Smooth muscle cell (in vitro differentiated cells): ENCODE measurements around the gene ARPC4. TPM values are rescaled to one million over a fixed set of nuclear protein-coding genes. Genes with fewer than 3 reads are reported as not detected.
A peak's percentile ranks its signal among the peaks of the same experiment; 100 is the strongest.

Experiments
- DNase-seq: peaks from one replicate; lab custom pipeline; 2025; ENCODE audit not compliant: unreplicated experiment; lab: John Stamatoyannopoulos, UW
- H2AFZ ChIP-seq: fragments of 200-600 bp; sonication (generic); 2 replicates; pipeline ENCODE4 v1.6.0; 2016; ENCODE audit warnings: antibody characterized with exemption, low read depth, mild to moderate bottlenecking
- H3F3A ChIP-seq: fragments of 200-600 bp; sonication (generic); 2 replicates; pipeline ENCODE4 v1.6.0; 2017; ENCODE audit warnings: antibody characterized with exemption, low read depth
- H3K27ac ChIP-seq: fragments of 200-600 bp; sonication (generic); 2 replicates; pipeline ENCODE4 v1.5.1; 2016; ENCODE audit warnings: low read depth, mild to moderate bottlenecking
- H3K27me3 ChIP-seq: fragments of 200-600 bp; sonication (generic); 2 replicates; pipeline ENCODE4 v1.6.1; 2016; ENCODE audit warnings: low read depth, mild to moderate bottlenecking
- H3K36me3 ChIP-seq: fragments of 200-600 bp; sonication (generic); 2 replicates; pipeline ENCODE4 v1.5.1; 2016; ENCODE audit warnings: low read depth
- H3K4me1 ChIP-seq: fragments of 200-600 bp; sonication (generic); 2 replicates; pipeline ENCODE4 v1.5.1; 2016; ENCODE audit warnings: low read depth
- H3K4me2 ChIP-seq: fragments of 200-600 bp; sonication (generic); 2 replicates; pipeline ENCODE4 v1.6.0; 2016; ENCODE audit warnings: mild to moderate bottlenecking
- H3K4me3 ChIP-seq: fragments of 200-600 bp; sonication (generic); 2 replicates; pipeline ENCODE4 v1.5.1; 2016; ENCODE audit warnings: mild to moderate bottlenecking
- H3K79me2 ChIP-seq: fragments of 200-600 bp; sonication (generic); 2 replicates; pipeline ENCODE4 v1.6.0; 2016; ENCODE audit warnings: low read depth, mild to moderate bottlenecking
- H3K9ac ChIP-seq: fragments of 200-600 bp; sonication (generic); 2 replicates; pipeline ENCODE4 v1.6.0; 2016; ENCODE audit warnings: low read depth
- H3K9me3 ChIP-seq: fragments of 200-600 bp; sonication (generic); replicated peaks from 2 replicates; pipeline ENCODE4 v1.5.1; 2016; ENCODE audit warnings: low read depth
- H4K20me1 ChIP-seq: fragments of 200-600 bp; sonication (generic); 2 replicates; pipeline ENCODE4 v1.6.0; 2016; ENCODE audit warnings: low read depth
- WGBS: methylation state at CpG from one replicate; pipeline ENCODE4 v1.1.7; 2016; ENCODE audit warnings: low lambda C conversion rate; 5-methylcytosine and 5-hydroxymethylcytosine counted together
- polyA plus RNA-seq: library from polyadenylated mRNA; unstranded; fragments of >200 nt; fragmentation: Nextera tagmentation; extraction: Ambion mirVana; gene quantifications from 2 replicates; pipeline ENCODE4 v1.2.1, GENCODE V29; 2016
- total RNA-seq: library from RNA; depleted of rRNA; stranded (reverse); fragments of >200 nt; gene quantifications from 2 replicates; pipeline ENCODE4 v1.2.3, GENCODE V29; 2014
- TF ChIP-seq, protein P1 (sequence below): fragments of 200-600 bp; sonication (generic); IDR thresholded peaks from 2 replicates; pipeline ENCODE4 v1.5.1; 2017; ENCODE audit warnings: borderline replicate concordance, mild to moderate bottlenecking, antibody characterized with exemption; ENCODE audit not compliant: insufficient read depth, poor library complexity, severe bottlenecking

ARPC4 gene
- total and polyA plus RNA-seq, 2 experiments from 2014 or later = 93.9 to 130 TPM

GRCh38 chr3:9787714-9788113 lies 5.2 kb upstream of the ARPC4 start:
- Histone ChIP-seq H3K4me1 (peaks cover 5% of the 10 kb centered on the region), H3K27ac (no peak overlapping the region), H3K79me2 (peaks cover 6% of the 10 kb centered on the region), H4K20me1 (no peaks in the 10 kb centered on the region), H3K4me3 (no peak overlapping the region), H3K27me3 (no peaks in the 10 kb centered on the region), H3F3A (peaks cover 7% of the 10 kb centered on the region), H3K9ac (no peak overlapping the region), H3K4me2 (no peak overlapping the region), H2AFZ (no peak overlapping the region), H3K9me3 (no peaks in the 10 kb centered on the region), H3K36me3 (peaks cover 2% of the 10 kb centered on the region)
- WGBS = 93% methylated on average over 6 of the region's 6 CpGs
- TF ChIP-seq, protein P1, sequence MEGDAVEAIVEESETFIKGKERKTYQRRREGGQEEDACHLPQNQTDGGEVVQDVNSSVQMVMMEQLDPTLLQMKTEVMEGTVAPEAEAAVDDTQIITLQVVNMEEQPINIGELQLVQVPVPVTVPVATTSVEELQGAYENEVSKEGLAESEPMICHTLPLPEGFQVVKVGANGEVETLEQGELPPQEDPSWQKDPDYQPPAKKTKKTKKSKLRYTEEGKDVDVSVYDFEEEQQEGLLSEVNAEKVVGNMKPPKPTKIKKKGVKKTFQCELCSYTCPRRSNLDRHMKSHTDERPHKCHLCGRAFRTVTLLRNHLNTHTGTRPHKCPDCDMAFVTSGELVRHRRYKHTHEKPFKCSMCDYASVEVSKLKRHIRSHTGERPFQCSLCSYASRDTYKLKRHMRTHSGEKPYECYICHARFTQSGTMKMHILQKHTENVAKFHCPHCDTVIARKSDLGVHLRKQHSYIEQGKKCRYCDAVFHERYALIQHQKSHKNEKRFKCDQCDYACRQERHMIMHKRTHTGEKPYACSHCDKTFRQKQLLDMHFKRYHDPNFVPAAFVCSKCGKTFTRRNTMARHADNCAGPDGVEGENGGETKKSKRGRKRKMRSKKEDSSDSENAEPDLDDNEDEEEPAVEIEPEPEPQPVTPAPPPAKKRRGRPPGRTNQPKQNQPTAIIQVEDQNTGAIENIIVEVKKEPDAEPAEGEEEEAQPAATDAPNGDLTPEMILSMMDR = no peak
- no peak for DNase-seq

GRCh38 chr3:9791127-9791526 lies 1.8 kb upstream of the ARPC4 start:
- TF ChIP-seq, protein P1 = no peak
- no peak for DNase-seq
- H3K79me2 ChIP-seq = peaks cover 38% of the 10 kb centered on the region
- H3F3A ChIP-seq = peaks cover 7% of the 10 kb centered on the region
- peaks cover 10% of the 10 kb centered on the region for H3K4me1 ChIP-seq
- WGBS = 98% methylated on average over 11 of the region's 11 CpGs
- H3K4me3 ChIP-seq = no peak overlapping the region
- H3K4me2 ChIP-seq = no peak overlapping the region
- no peak overlapping the region for H2AFZ ChIP-seq
- H3K27me3 ChIP-seq = no peaks in the 10 kb centered on the region
- peaks cover 3% of the 10 kb centered on the region for H3K36me3 ChIP-seq
- peaks cover 16% of the 10 kb centered on the region for H4K20me1 ChIP-seq
- no peak overlapping the region for H3K27ac ChIP-seq
- H3K9me3 ChIP-seq = no peaks in the 10 kb centered on the region
- no peak overlapping the region for H3K9ac ChIP-seq

- H3K9ac ChIP-seq = peak overlapping the region; percentile 97
- H3K4me3 ChIP-seq = peak overlapping the region; percentile 86
- H3K27me3 ChIP-seq = no peaks in the 10 kb centered on the region
- peaks cover 10% of the 10 kb centered on the region for H3K4me1 ChIP-seq
- TF ChIP-seq, protein P1 = no peak
- H3K36me3 ChIP-seq = peaks cover 3% of the 10 kb centered on the region
- peak overlapping the region; percentile 96 for H3K27ac ChIP-seq
- WGBS = 22% methylated on average over 13 of the region's 14 CpGs
- H3K79me2 ChIP-seq = peaks cover 46% of the 10 kb centered on the region
- no peaks in the 10 kb centered on the region for H3K9me3 ChIP-seq
- H2AFZ ChIP-seq = no peak overlapping the region
- peaks cover 21% of the 10 kb centered on the region for H4K20me1 ChIP-seq
- peaks cover 7% of the 10 kb centered on the region for H3F3A ChIP-seq
- DNase-seq = no peak
- H3K4me2 ChIP-seq = peak overlapping the region; percentile 95
These were observed 985 bp upstream of the ARPC4 start for GRCh38 chr3:9791790-9792404.

- Histone ChIP-seq H3K9ac (peak overlapping the region; percentile 97), H3K4me2 (peak overlapping the region; percentile 95), H4K20me1 (peaks cover 33% of the 10 kb centered on the region), H3F3A (peaks cover 7% of the 10 kb centered on the region), H3K36me3 (peaks cover 12% of the 10 kb centered on the region), H3K27me3 (no peaks in the 10 kb centered on the region), H3K4me3 (peak overlapping the region; percentile 86), H3K27ac (peak overlapping the region; percentile 96), H3K9me3 (no peaks in the 10 kb centered on the region), H3K4me1 (peaks cover 10% of the 10 kb centered on the region), H3K79me2 (peaks cover 60% of the 10 kb centered on the region), H2AFZ (no peak overlapping the region)
- no peak for DNase-seq
- TF ChIP-seq, protein P1 = no peak
- 2% methylated on average over 20 of the region's 23 CpGs for WGBS
These were observed 389 bp downstream of the ARPC4 start for GRCh38 chr3:9793161-9793781.
